Measurements from ENCODE around the gene CLASP2.
A peak's percentile ranks its signal among the peaks of the same experiment; 100 is the strongest.
"Not testable (repeated sequence)": the region's sequence is repeated elsewhere in the genome, so short reads cannot be mapped to it uniquely, and the experiment has no call there.

CLASP2 gene

DNA sequence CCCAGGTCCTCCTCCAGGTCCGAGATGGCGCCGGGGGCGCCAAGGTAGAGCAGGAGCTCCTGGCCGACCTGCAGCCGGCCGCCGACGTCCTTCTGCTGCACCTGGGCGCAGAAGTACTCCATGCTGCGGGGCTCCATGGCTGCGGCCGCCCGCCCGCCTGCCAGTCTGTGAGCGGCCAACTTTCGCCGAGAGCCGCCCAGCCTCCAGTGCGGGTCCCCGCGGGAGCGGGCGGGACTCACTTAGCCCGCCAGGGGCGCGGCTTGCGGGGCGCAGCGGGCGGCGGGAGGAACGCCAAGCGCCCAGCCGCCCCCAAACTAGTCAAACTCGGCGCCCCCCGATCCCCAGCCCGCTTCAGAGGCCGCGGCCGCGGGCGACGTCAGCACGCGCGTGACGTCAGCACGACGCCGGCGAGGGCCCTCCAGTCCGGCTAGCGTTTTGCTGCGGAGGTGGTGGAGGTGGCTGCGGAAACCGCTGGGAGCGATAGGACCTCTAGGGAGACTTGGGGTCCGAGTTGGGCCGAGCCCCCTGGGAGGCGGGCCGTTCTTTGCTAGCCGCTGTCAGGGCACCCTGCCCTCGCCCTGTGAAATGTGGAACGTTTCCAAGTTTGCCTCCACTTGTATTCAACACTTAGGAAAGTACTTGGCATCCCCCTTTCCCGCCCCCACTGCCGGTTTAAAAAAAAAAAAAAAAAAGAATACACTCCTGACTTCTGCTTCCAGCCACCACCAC, at the start of gene CLASP2:
Gene CLASP2, minus strand, starts transcription at position 389 of the 729 bp plus-strand sequence. Its CDS starts 252 bp downstream, at position 137.
- peak; percentile 62 to 76 for DNase-seq (ENCODE audit: low read depth in 1 of 2, low spot score in 1 of 2)

DNA sequence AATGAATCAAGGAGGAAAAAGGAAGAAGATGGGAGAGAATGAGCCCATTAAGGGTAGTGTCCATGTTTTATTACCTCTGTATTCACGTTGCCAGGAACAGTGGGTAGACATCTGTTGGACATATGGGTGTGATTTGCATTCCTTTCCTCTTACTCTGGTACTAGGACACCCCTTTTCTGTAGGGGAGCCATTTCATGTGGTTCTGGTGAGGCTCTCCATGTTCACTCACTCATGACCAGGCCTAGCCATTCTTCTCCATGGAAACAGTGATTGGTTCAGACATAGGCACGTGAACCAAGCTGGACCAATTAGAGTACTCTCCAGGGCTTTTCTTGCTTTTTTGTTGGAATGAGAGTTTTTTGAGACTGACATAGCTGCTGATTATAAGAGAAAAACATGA, 40.8 kb upstream of the CLASP2 start:
- DNase-seq (ENCODE audit: low read depth in 1 of 2, low spot score in 1 of 2) = no peak

DNA sequence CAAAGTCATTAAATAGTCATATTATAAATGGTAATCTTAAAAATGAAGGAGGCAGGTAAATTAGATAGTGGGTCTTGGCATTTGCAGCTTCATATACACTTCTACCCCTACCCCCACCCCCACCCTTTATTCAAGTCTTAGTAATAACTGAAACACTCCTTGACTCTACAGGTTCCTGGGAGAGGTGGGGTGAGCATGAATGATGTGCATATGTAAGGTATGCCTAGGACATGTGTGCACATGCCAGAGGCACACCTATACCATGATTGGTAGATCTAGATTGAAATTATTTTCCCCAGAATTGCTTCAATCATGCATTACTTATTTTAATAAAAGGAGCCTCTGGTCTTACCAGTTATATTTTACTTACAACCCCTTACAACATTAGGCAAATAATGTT, 40.2 kb upstream of the CLASP2 start:
- no peak for DNase-seq (ENCODE audit: low read depth in 1 of 2, low spot score in 1 of 2)

DNA sequence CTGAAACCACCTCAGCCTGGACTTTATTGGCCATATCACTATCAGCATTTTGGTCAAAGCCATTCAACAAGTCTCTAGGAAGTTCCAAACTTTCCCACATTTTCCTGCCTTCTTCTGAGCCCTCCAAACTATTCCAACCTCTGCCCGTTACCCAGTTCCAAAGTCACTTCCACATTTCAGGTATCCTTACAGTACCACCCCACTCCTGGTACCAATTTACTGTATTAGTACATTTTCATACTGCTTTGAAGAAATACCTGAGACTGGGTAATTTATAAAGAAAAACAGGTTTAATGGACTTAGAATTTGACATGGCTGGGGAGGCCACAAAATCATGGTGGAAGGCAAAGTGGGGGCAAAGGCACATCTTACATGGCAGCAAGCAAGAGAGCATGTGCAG, 36.3 kb upstream of the CLASP2 start:
- DNase-seq (ENCODE audit: low read depth in 1 of 2, low spot score in 1 of 2) = not testable (repeated sequence)

DNA sequence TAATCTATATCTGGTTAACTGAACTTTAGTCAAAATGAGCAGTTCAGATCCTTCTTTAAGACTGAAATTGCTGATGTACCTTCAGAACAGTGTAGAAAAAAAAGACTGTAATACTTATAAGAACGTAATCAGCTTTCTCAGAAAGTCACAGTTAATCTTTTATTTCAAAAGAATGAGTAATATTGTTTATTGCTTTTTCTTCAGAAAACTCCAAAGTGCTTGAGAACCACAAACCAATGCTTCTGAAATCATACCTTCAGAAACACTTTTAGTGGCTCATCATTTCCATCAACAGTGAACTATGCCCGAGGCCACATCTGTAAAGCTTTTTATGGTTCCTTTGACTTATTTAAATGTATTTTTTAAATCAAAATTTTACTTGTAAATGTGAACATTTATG, 33.3 kb upstream of the CLASP2 start:
- no peak for DNase-seq (ENCODE audit: low read depth in 1 of 2, low spot score in 1 of 2)

DNA sequence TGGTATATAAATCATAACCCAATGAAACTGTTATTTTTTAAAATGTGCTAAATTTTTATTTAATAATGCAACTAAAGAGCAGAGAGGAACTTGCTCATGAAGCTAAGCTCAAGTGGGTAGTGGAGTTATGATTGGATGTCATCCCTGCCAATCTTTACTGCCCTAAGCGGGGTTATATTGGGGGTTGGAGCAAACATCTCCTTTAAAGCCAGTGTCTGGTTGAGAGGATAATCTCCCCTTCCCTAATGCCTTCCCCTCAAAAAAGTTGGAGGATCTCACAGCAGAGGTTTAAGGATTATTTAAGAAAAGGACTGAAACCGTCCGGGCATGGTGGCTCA, 32.1 kb upstream of the CLASP2 start:
- DNase-seq (ENCODE audit: low read depth in 1 of 2, low spot score in 1 of 2) = no peak

DNA sequence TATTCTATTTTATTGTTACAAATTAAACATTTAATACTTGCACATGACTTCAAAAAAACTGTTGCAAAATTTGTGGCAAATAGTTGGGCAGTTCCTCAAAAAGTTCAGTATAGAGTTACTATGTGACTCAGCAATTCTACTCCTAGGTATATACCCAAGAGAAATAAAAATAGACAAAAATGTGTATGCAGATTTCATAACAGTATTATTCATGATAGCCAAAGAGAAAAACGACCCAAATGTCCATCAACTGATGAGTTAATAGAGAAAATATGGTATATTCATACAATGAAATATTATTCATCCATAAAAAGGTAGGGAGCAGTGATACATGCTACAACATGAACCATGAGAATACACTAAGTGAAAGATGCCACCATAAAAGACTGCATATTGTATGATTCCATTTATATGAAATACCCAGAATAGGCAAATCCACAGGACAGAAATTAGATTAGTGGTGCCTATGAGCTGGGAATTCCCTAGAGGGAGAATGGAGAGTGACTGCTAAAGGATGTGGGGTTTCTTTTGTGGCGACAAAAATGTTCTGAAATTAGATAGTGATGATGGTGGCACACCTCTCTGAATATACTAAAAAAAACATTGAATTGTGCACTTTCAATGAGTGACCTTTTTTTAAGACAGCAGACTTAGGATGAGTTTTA, 31.6 kb upstream of the CLASP2 start:
- no peak for DNase-seq (ENCODE audit: low read depth in 1 of 2, low spot score in 1 of 2)

DNA sequence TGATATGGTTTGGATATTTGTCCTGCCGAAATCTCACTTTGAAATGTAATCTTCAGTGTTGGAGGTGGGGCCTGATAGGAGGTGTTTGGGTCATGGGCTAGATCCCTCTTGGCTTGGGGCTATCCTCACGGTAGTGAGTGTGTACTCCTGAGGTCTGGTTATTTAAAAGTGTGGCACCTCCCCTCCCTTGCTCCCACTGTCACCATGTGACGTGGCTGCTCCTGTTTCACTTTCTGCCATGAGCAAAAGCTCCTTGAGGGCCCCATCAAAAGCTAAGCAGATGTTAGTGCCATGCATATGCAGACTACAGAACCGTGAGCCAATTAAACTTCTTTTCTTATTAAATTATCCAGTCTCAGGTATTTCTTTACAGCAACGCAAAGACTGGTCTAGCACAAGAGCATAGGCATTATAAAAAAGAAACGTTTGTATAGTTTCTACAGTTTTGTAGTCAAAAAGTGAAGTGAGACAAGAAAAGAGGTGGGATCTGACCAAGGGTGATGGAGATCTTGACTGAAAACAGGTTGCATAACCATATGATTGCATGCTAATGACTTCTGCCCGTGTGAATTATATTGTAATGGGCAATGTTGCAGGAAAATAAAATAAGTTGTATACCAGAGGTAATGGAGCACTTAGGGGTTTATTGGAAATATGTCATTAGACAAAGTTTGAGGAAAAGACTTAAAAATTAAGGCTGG, 28.5 kb upstream of the CLASP2 start:
- DNase-seq (ENCODE audit: low read depth in 1 of 2, low spot score in 1 of 2) = no peak

DNA sequence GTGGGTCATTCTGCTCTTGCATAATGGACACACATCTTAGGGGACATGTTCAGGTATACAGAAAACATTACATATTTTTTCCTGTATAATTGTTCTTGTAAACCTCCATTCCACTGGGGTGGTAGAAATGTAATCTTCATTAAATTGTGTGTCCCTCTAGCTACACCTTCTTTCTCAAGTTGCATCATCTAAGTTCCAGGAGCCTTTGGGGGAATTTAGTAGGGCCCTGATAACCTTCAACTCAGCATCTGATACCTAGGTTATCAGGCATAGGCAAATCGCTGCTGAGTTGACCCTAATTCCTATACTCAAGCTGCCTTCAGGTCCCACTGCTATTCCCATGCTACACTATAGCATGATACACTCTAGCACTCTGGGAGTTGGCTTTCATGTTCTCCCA, 19.1 kb upstream of the CLASP2 start:
- no peak for DNase-seq (ENCODE audit: low read depth in 1 of 2, low spot score in 1 of 2)

DNA sequence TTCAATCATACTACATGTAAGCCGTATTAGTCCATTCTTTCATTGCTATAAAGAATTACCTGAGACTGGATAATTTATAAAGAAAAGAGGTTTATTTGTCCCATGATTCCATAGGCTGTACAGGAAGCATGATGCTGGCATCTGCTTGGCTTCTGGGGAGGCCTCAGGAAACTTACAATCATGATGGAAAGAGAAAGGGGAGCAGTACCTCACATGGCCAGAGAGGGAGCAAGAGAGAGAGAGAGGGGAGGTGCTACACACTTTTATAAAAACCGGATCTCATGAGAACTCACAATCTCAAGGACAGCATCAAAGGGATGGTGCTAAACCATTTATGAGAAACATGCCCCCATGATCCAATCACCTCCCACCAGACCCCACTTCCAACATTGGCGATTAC, 14.3 kb upstream of the CLASP2 start:
- DNase-seq (ENCODE audit: low read depth in 1 of 2, low spot score in 1 of 2) = no peak

DNA sequence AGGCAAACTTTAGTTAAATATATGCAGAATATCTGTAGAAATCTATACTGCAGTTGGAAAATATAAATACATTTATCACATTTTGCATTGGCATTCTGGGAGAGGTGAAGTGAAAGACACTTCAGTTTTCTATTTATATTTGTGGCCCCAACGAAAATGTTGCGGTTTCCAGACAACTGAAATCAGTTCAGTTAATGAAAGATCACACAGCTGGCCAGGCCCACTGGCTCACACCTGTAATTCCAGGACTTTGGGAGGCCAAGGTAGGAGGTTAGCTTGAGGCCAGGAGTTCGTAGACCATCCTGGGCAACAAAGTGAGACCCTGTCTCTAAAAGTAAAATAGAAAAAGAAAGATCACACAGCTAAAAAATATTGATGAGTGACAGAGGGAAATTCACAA, 11.9 kb upstream of the CLASP2 start:
- no peak for DNase-seq (ENCODE audit: low read depth in 1 of 2, low spot score in 1 of 2)

DNA sequence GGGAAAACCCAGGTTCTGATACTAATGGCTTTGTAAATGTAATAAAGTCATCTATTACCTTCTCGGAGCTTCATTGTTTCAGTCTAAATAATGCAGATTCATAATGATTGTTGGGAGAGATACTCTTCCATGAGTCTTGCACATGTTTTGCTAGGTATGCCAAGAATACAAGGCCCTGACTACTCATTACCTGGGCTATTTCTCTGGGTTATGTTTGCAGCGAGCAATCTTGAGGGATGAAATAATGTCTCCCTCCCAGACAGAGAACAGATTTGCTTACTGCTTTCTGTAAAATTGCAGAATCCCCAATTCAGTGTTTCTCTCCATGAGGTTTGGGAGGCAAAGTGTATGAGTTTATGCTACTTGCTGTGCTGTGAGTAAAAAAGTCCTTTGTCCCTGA, 6.2 kb upstream of the CLASP2 start:
- DNase-seq (ENCODE audit: low read depth in 1 of 2, low spot score in 1 of 2) = no peak

DNA sequence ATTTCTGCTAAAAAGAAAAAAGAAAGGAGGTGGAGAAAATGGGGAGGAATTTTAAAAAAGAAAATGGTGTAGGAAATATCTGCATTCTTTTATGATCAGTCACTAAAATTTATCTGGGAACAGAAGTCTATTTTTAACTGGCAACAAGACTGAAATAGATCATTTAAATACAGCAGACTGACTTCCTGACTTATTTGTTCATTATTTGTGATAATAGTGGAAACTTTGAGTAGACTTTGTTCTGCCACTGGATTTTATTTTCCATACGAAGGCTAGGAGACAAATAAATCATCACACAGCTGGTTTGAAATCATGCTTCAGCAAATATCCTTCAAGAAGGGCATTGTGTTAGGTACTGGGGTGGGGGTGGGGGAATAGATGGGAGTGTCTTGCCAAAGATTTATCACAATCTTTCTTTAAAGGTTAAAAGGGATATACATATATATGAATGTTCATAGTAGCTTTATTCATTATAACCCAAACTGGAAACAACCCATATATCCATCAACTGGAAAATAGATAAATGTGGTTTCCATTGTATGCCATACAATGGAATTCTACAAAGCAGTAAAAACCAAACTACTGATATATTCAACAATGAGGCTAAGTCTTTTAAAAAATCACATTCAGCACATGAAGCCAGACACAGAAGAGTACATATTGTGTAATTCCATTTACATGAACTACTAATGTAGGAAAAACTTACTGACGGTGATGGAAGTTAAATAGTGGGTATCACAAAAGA, 4.7 kb upstream of the CLASP2 start:
- no peak for DNase-seq (ENCODE audit: low read depth in 1 of 2, low spot score in 1 of 2)

DNA sequence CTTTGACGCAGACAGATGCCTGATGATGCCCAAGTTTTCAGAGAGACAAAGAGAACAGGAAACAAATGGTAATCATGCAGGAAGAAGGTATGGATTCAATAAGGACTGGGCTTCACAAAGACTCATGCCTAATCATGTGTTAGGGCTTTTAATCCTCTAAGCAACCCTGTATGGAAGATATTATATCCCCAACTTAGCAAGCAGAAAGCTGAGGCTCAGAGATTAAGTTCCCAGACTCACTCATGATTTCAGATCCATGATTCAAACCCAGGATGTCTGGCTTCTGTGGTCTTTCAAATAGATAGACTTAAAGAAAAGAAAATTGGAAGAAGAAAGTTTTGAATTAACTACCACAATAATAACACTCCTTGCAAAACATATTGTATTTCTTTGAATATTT, 4.1 kb upstream of the CLASP2 start:
- DNase-seq (ENCODE audit: low read depth in 1 of 2, low spot score in 1 of 2) = no peak

DNA sequence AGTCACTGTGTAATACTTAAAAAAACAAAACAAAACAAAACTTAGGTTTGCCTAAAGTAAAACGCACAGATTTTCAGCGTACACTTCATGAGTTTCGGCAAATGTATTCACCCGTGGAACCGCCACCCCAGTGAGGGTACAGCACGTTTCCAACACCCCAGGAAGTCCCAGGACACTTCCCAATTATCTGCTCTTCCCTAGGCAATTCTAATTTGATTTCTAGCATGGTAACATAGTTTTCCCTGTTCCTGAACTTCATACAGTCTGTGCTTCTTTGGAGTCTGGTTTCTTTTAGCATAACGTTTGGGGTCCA, 497 bp upstream of the CLASP2 start:
- DNase-seq (ENCODE audit: low read depth in 1 of 2, low spot score in 1 of 2) = no peak

DNA sequence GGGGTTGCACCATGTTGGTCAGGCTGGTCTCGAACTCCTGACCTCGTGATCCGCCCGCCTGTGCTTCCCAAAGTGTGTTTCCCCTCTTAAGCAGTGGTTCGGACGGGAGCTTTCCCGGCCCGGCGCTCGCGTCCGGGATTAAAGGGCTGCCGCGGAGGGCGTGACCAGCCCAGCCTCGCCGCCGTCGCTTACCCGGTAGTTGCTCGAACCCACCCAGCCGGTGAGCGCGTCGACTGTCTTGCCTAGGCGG, 513 bp downstream of the CLASP2 start:
- DNase-seq (ENCODE audit: low read depth in 1 of 2, low spot score in 1 of 2) = peak in 1 of 2 donors; percentile 22

DNA sequence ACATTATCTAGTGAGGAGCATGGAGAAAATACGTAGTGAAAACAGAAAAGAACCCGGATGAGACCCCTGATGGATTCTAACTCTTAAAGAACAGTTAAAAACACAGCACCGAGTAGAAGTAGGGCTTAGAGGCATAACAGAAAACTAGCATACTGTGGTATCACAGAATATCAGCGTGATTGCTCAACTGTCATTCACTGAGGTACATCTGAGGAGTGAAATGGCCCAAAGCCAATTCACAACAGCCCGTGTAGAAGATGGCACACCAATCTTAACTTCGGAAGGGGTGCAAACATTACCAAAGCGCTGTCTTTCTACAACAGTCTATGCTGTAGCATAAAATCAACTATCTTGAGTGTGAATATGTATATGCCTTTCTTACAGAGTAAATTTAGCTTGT, 1.8 kb downstream of the CLASP2 start:
- DNase-seq (ENCODE audit: low read depth in 1 of 2, low spot score in 1 of 2) = no peak

DNA sequence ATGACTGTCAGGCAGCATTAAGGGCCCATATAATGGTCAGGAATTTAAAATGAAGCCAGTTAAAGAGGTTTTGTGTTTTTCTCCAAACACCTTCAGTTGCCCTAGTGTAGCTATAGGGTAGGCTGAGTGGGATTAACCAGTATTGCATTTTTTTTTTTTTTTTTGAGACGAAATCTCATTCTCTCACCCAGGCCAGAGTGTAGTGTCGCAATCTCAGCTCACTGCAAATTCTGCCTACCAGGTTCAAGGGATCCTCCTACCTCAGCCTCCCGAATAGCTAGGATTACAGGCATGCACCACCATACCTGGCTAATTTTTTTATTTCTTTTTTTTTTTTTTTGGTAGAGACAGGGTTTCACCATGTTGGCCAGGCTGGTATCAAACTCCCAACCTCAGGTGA, 7.0 kb downstream of the CLASP2 start:
- no peak for DNase-seq (ENCODE audit: low read depth in 1 of 2, low spot score in 1 of 2)

DNA sequence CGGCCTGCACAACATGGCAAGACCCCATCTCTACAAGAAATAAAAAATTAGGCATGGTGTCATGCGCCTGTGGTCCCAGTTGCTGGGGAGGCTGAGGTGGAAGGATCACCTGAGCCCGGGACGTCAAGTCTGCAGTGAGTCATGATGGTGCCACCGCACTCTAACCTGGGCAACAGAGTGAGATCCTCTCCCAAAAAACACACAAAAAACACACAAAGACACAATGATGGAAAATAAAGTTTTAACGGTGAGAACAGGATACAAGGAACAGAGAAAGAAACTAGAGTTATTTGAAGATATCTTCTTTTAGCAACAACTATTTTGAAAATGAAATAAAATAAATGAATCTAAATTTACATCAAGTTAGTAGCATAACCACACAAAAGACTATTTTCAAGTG, 12.0 kb downstream of the CLASP2 start:
- no peak for DNase-seq (ENCODE audit: low read depth in 1 of 2, low spot score in 1 of 2)

DNA sequence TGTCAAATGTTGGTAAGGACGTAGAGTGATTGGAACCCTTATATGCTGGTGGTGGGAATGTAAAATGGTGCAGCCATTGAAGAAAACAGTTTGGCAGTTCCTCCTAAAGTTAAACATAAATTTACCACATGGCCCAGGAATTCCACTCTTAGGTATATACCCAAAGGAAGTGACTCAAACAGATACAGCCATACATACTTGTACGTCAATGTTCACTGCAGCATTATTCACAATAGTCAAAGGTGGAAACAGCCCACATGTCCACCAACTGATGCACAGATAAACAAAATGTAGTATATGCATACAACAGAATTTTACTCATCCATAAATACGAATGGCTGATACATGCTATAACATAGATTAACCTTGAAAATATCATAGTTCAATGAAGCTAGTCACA, 13.2 kb downstream of the CLASP2 start:
- no peak for DNase-seq (ENCODE audit: low read depth in 1 of 2, low spot score in 1 of 2)

DNA sequence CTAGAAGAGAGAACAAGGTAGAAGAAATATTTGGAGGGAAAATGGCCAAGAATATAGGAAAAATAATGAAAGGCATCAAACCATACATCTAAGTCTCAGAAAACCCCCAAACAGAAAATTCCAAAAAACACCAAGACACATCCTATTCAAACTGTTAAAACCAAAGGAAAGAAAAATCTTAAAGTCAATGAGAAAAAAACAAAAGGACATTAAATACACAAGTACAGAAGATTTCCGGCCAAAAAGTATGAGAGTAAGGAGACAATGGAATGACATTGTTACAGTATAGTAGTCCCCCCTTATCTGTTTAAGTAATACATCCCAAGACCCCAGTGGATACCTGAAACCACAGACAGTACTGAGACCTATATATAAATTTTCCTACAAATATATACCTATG, 18.8 kb downstream of the CLASP2 start:
- no peak for DNase-seq (ENCODE audit: low read depth in 1 of 2, low spot score in 1 of 2)

DNA sequence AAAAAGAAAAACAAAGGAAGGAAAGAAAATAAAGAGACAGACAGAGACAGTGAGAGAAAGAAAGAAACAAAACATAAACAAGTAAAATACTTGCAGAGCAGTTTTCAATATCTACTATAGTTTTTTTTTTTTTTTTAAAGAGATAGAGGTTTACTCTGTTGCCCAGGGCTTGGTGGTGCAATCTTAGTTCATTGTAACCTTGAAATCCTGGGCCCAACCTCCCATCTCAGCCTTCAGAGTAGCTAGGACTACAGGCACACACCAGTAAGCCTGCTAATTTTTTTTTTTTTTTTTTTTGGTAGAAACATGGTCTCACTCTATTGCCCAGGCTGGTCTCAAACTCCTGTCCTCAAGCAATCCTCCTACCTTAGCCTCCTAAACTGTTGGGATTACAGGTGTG, 23.1 kb downstream of the CLASP2 start:
- no peak for DNase-seq (ENCODE audit: low read depth in 1 of 2, low spot score in 1 of 2)

All from activated T-helper 1 cell treated with anti-CD3 and anti-CD28 coated beads, Interleukin-2, amount 50 U/mL, for 16 hours (primary cell).